PC-3 (cell line): ENCODE measurements around the gene PHF21B. TPM values are rescaled to one million over a fixed set of nuclear protein-coding genes. Genes with fewer than 3 reads are reported as not detected.

Experiments
- ATAC-seq: fragments of 200-7000 bp; cut with Tn5 transposase; 2 replicates; pipeline ENCODE4 v1.9.1; 2020; ENCODE audit warnings: mild to moderate bottlenecking, moderate library complexity
- BruUV-seq: library from RNA; stranded (reverse); fragments of 400-500 nt; replicated peaks from 2 replicates; lab custom pipeline; 2021; lab: Mats Ljungman, UMichigan
- CTCF ChIA-PET: fragments of 300-600 bp; sonication (Branson Sonifier 250); formaldehyde crosslinking; loops from one replicate; lab custom pipeline; 2022; ENCODE audit warnings: antibody characterized with exemption; lab: Charles Lee
- POLR2A ChIA-PET: fragments of 300-600 bp; sonication (Branson Sonifier 250); formaldehyde crosslinking; loops from one replicate; lab custom pipeline; 2022; ENCODE audit warnings: antibody characterized with exemption; ENCODE audit not compliant: unreplicated experiment; lab: Charles Lee
- DNase-seq: peaks from one replicate; pipeline ENCODE4 v3.0.0-alpha.2; 2015
- H2AFZ ChIP-seq: fragments of 300-600 bp; sonication (generic); 2 replicates; pipeline ENCODE4 v1.6.0; 2016; ENCODE audit warnings: antibody characterized with exemption, low read length
- H3F3A ChIP-seq: fragments of 300-600 bp; sonication (generic); one replicate; pipeline ENCODE4 v1.6.0; 2017; ENCODE audit warnings: antibody characterized with exemption, low read length, control low read depth, mild to moderate bottlenecking; ENCODE audit not compliant: unreplicated experiment
- H3K27ac ChIP-seq: fragments of 300-600 bp; sonication (generic); 2 replicates; pipeline ENCODE4 v1.5.1; 2016; ENCODE audit warnings: mild to moderate bottlenecking, low read length
- H3K27me3 ChIP-seq: fragments of 300-600 bp; sonication (generic); 2 replicates; pipeline ENCODE4 v1.6.1; 2016; ENCODE audit warnings: low read length, mixed read lengths
- H3K36me3 ChIP-seq: fragments of 300-600 bp; sonication (generic); 2 replicates; pipeline ENCODE4 v1.6.1; 2016; ENCODE audit warnings: low read depth, mixed run types, low read length, mixed read lengths
- H3K4me1 ChIP-seq: fragments of 300-600 bp; sonication (generic); 2 replicates; pipeline ENCODE4 v1.5.1; 2016; ENCODE audit warnings: low read length; ENCODE audit not compliant: insufficient read depth
- H3K4me2 ChIP-seq: fragments of 300-600 bp; sonication (generic); 2 replicates; pipeline ENCODE4 v1.6.0; 2016; ENCODE audit warnings: low read length
- H3K4me3 ChIP-seq: fragments of 300-600 bp; sonication (generic); 2 replicates; pipeline ENCODE4 v1.5.1; 2016; ENCODE audit warnings: mild to moderate bottlenecking, low read length, mixed read lengths
- H3K79me2 ChIP-seq: fragments of 300-600 bp; sonication (generic); 2 replicates; pipeline ENCODE4 v1.6.1; 2017; ENCODE audit warnings: low read length, mixed read lengths
- H3K9ac ChIP-seq: fragments of 300-600 bp; sonication (generic); 2 replicates; pipeline ENCODE4 v1.6.0; 2016; ENCODE audit warnings: mild to moderate bottlenecking, low read length
- H3K9me2 ChIP-seq: fragments of 300-600 bp; sonication (generic); replicated peaks from 2 replicates; pipeline ENCODE4 v1.6.1; 2016; ENCODE audit warnings: mixed run types, low read length, mixed read lengths
- H3K9me3 ChIP-seq: fragments of 300-600 bp; sonication (generic); 2 replicates; pipeline ENCODE4 v1.6.1; 2016; ENCODE audit warnings: low read length, mixed read lengths
- H4K20me1 ChIP-seq: fragments of 300-600 bp; sonication (generic); 2 replicates; pipeline ENCODE4 v1.6.1; 2016; ENCODE audit warnings: low read length, mixed read lengths
- EZH2 ChIP-seq: fragments of 300-600 bp; sonication (generic); IDR thresholded peaks from one replicate; pipeline ENCODE4 v1.6.1; 2017; ENCODE audit warnings: antibody characterized with exemption, mild to moderate bottlenecking, low read length; ENCODE audit not compliant: unreplicated experiment
- EZH2phosphoT487 ChIP-seq: fragments of 300-600 bp; sonication (generic); IDR thresholded peaks from 2 replicates; pipeline ENCODE4 v1.6.1; 2018; ENCODE audit warnings: mild to moderate bottlenecking, antibody characterized with exemption, low read length, borderline replicate concordance
- intact Hi-C: fragments of 100-400 bp; cut with micrococcal nuclease; formaldehyde crosslinking; loops from 2 replicates; pipeline ENCODE4 v1.9.0; 2023
- total RNA-seq: library from RNA; depleted of rRNA; stranded (reverse); fragments of >200 nt; gene quantifications from 2 replicates; pipeline ENCODE4 v1.2.3, GENCODE V29; 2014
- TF ChIP-seq, protein P1 (sequence below): fragments of 300-600 bp; sonication (generic); conservative IDR thresholded peaks from 2 replicates; pipeline ENCODE4 v1.5.1; 2017; ENCODE audit warnings: antibody characterized with exemption, low read depth, mild to moderate bottlenecking, low read length

Gene PHF21B
- total RNA-seq, 1 experiment from 2014 or later: not detected

DNA sequence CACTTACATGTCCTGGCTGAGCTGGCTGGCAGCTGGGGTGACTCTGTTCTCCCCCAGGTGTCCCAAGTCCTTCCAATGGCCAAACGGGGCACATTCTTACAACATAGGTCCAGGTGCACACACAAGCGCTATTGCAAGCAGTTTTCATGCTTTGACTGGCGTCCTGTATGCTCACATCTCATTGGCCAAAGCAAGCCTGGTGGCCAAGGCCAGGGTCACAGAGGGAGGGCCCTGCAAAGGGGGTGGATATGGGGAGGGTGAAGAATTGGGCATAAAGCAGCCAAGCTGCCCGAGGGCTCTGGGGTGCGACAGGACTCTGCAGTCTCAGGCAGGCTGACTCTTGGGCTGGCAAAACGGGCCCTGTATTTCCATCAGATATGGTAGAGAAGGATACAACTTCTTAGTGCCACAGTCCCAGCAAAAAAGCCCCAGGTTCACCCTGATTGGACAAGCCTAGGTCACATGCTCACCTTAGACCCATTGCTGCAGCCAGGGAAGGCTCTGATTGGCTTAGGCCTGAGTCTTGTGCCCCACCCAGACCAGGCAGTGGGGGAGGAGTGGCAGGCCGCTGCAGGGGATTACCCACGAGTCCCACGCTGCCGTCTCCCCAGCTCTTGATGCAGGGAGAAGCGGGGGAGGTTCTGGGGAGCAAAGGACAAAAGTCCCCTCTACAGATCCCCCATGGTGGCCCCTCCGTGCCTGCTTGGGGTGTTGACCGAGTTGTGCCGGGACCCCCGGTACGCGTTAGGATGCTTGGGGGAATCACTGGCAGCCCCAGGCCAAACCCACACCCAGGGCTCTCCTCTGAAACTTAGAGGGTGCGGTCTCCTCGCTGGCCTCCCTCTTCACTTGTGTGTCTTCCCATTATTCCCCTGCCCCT is 146.6 kb downstream of the PHF21B start:
- BruUV-seq: no TSS peak
- Histone ChIP-seq H3K27ac (no peak overlapping the region), H3K4me1 (no peaks in the 10 kb centered on the region)

DNA sequence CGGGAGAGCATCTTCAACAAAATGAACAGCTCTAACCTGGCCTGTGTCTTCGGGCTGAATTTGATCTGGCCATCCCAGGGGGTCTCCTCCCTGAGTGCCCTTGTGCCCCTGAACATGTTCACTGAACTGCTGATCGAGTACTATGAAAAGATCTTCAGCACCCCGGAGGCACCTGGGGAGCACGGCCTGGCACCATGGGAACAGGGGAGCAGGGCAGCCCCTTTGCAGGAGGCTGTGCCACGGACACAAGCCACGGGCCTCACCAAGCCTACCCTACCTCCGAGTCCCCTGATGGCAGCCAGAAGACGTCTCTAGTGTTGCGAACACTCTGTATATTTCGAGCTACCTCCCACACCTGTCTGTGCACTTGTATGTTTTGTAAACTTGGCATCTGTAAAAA is 147.5 kb downstream of the PHF21B start:
- no peak overlapping the region for H3K4me2 ChIP-seq
- no peak for ATAC-seq
- no TSS peak for BruUV-seq
- H3F3A ChIP-seq: no peaks in the 10 kb centered on the region
- no peak overlapping the region for H2AFZ ChIP-seq
- ChIA-PET POLR2A (no interaction called here), CTCF (no interaction called here)
- H3K27ac ChIP-seq: no peak overlapping the region
- H3K4me1 ChIP-seq: no peaks in the 10 kb centered on the region
- H3K9ac ChIP-seq: no peak overlapping the region
- H3K4me3 ChIP-seq: no peak overlapping the region
- no peaks in the 10 kb centered on the region for H3K79me2 ChIP-seq
- H3K9me3 ChIP-seq: no peaks in the 10 kb centered on the region
- no peaks in the 10 kb centered on the region for H4K20me1 ChIP-seq
- TF ChIP-seq, protein P1, sequence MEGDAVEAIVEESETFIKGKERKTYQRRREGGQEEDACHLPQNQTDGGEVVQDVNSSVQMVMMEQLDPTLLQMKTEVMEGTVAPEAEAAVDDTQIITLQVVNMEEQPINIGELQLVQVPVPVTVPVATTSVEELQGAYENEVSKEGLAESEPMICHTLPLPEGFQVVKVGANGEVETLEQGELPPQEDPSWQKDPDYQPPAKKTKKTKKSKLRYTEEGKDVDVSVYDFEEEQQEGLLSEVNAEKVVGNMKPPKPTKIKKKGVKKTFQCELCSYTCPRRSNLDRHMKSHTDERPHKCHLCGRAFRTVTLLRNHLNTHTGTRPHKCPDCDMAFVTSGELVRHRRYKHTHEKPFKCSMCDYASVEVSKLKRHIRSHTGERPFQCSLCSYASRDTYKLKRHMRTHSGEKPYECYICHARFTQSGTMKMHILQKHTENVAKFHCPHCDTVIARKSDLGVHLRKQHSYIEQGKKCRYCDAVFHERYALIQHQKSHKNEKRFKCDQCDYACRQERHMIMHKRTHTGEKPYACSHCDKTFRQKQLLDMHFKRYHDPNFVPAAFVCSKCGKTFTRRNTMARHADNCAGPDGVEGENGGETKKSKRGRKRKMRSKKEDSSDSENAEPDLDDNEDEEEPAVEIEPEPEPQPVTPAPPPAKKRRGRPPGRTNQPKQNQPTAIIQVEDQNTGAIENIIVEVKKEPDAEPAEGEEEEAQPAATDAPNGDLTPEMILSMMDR: no peak
- no peak for TF ChIP-seq EZH2phosphoT487
- TF ChIP-seq EZH2: no peak
- no peaks in the 10 kb centered on the region for H3K9me2 ChIP-seq
- no peaks in the 10 kb centered on the region for H3K27me3 ChIP-seq
- intact Hi-C loops: no loop called here
- DNase-seq: no peak
- H3K36me3 ChIP-seq: no peaks in the 10 kb centered on the region

More for the DNA sequence above, 146.6 kb downstream of the PHF21B start:
- Histone ChIP-seq H3K4me3 (no peak overlapping the region), H3K27me3 (no peaks in the 10 kb centered on the region), H3F3A (no peaks in the 10 kb centered on the region), H3K79me2 (no peaks in the 10 kb centered on the region), H4K20me1 (no peaks in the 10 kb centered on the region), H3K9me2 (no peaks in the 10 kb centered on the region), H3K9me3 (no peaks in the 10 kb centered on the region), H2AFZ (no peak overlapping the region), H3K4me2 (no peak overlapping the region), H3K9ac (no peak overlapping the region), H3K36me3 (no peaks in the 10 kb centered on the region)
- intact Hi-C loops: no loop called here
- ChIA-PET CTCF (no interaction called here), POLR2A (no interaction called here)
- ATAC-seq (no peak), DNase-seq (no peak)
- TF ChIP-seq, protein P1: no peak
- no peak for TF ChIP-seq EZH2
- no peak for TF ChIP-seq EZH2phosphoT487

DNA sequence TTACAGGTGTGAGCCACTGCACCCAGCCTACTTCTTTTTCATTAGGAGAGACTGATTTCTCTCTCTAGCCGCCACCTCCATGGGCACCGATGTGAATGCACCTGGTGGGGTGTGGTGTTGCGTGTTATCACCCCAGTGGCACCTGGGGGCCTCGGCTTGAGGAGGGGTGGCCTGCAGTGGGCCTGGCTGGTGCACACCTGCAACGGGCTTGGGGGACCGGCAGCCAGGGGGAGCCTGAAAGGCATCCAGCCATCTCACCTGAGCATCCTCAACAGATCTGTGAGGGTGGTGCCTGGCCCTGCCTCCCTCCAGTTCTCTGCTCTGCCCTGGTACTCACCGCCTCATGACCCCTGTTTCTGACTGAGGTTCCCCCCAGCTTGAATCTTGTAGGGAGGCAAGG is 148.6 kb downstream of the PHF21B start:
- Histone ChIP-seq H3K9me2 (no peaks in the 10 kb centered on the region), H3K27me3 (no peaks in the 10 kb centered on the region), H3K4me1 (no peaks in the 10 kb centered on the region), H3K36me3 (no peaks in the 10 kb centered on the region), H3K27ac (no peak overlapping the region), H3K9ac (no peak overlapping the region), H3K9me3 (no peaks in the 10 kb centered on the region), H4K20me1 (no peaks in the 10 kb centered on the region), H3K79me2 (no peaks in the 10 kb centered on the region), H3K4me3 (no peak overlapping the region), H3F3A (no peaks in the 10 kb centered on the region), H2AFZ (no peak overlapping the region), H3K4me2 (no peak overlapping the region)
- ChIA-PET CTCF (no interaction called here), POLR2A (no interaction called here)
- TF ChIP-seq EZH2 (no peak), EZH2phosphoT487 (no peak)
- TF ChIP-seq, protein P1: no peak
- no TSS peak for BruUV-seq
- DNase-seq: no peak
- intact Hi-C loops: no loop called here
- no peak for ATAC-seq
